Right ventricle myocardium superior (tissue), 1 donor: Measurements from ENCODE around the gene NEDD8. TPM values are rescaled to one million over a fixed set of nuclear protein-coding genes. Genes with fewer than 3 reads are reported as not detected.
"Not testable (repeated sequence)": the region's sequence is repeated elsewhere in the genome, so short reads cannot be mapped to it uniquely, and the experiment has no call there.

ENCODE experiments used
- ATAC-seq: fragments of 200-7000 bp; cut with Tn5 transposase; one replicate; pipeline ENCODE4 v1.9.1; 2020; ENCODE audit warnings: mild to moderate bottlenecking; ENCODE audit not compliant: poor library complexity
- DNase-seq: peaks from one replicate; pipeline ENCODE4 v3.0.0-alpha.2; 2020
- intact Hi-C: fragments of 100-400 bp; cut with DNase I; formaldehyde crosslinking; loops from one replicate; pipeline ENCODE4 v1.11.2; 2022
- total RNA-seq: library from RNA; stranded (reverse); fragmentation: NEBNext Ultra II Directional; extraction: Animal tissue kit (Norgen Biotek cat#: 25700); gene quantifications from one replicate; pipeline ENCODE4 v1.2.1, GENCODE V29; 2021
- donor health status: DM: no; HTN: yes; CAD: no; lungs with severe emphysema.

Gene NEDD8
- total RNA-seq, 1 donor from 2014 or later = 212 TPM

DNA sequence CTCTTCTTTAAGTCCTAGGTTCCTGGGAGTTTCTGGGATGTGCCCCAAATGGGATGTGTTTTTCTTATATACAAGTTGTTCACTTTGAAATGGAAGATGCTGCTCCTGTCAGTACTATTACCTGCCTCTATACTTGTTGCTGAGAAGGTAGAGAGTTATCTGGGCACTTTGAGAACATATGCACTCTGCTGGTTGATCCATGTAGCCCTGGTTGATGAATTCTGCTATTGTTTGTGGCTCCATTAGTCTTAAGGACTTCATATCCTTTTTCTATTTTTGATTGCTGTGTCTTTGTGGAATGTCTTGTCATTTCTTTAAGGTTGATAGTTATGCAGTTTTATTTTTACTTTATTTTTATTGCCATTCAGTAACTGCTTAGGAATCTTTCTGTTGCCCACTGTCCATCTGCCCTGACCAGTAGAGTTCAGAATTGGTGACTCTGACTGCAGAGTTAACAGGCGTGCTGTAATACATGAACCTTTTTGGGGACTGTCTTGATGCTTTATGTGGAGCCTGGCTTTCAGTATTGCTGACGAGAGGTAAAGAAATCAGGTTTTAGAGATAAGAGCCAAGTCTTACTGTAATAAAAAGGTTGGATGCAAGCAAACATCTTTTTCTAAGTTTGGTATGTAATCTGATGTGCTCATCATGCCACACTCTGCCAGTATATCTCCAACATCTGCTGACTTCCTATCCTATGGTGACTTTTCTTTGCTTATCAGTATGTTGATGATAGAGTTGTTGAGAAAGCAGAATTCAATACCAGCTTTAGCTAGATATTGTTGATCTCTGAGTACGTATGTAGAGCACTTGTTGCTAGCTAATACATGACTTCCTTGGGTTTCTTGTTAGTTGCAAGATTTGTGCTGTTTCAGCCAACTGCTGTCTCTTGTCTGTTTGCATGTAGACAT is 2.2 kb upstream of the NEDD8 start:
- no peak for ATAC-seq
- intact Hi-C loops = no loop called here
- DNase-seq = no peak

DNA sequence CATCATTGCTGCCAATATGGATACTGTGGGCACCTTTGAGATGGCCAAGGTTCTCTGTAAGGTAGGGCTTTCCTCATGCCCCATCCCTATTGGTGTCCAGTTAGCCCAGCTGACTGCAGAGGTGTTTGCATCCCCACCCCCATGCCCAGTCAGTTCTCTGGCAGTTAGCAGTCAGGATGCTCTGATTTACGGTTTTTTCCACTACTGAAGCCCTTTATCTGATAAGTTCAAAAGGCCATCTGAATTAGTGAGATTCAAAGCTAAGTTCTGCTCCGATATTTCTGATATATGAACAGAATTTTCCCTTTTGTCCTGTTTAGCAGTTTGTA is 1.3 kb upstream of the NEDD8 start:
- ATAC-seq = no peak
- DNase-seq = no peak
- intact Hi-C loops = no loop called here

- peak; percentile 81 for ATAC-seq
- peak; percentile 87 for DNase-seq
- intact Hi-C loops = no loop called here
Measured at GRCh38 chr14:24232645-24233537, 724 bp upstream of the NEDD8 start, which contains the start of gene GMPR2. Gene GMPR2 (plus strand): TSS chr14:24232929. CDS start chr14:24233254, 325 bp downstream.

DNA sequence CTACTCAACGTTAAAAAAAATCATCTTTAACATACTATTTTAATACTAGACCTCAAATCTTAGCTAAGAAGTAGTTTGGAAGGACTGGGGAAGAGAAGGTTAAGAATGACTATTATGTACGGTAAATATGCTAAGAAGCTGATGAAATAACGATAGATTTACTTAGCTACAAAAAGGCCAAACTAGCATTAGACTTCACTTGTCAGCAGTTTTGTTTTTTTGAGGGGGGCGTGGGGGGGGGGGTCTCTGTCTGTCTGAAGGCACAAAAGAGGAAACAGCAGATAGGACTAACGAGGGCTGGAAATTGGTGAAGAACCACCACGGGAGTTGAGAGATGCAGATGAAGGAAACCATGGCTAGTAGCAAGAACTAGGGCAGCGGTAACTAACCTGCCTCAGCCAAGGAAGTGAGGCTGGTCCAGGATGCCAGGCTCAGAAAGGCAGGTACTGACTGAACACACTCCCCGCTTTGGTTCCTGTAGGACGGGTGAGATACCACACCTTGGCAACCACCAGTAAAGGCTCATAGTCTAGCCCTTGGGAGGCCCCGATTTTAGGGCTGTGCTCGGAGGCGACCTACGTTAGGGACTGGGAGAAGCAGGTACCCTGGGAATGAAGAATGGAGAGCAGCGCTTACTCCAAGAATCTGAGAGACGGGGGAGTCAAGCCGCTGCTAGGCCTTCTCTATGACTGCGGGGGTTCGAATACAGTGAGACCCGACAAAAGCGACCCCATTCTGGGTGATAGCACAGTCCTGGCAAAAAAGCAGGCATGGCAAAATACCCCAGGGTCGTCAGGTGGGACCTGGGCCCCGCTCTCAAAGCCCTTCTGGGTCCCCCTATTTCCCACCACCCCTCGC is 675 bp downstream of the NEDD8 start:
- ATAC-seq = no peak
- intact Hi-C loops = no loop called here
- DNase-seq = no peak

GRCh38 chr14:24228902-24229301 is 3.3 kb downstream of the NEDD8 start:
- ATAC-seq (no peak), DNase-seq (no peak)
- intact Hi-C loops = no loop called here

GRCh38 chr14:24226473-24226872 is 5.7 kb downstream of the NEDD8 start:
- ATAC-seq (no peak), DNase-seq (no peak)
- intact Hi-C loops = no loop called here

DNA sequence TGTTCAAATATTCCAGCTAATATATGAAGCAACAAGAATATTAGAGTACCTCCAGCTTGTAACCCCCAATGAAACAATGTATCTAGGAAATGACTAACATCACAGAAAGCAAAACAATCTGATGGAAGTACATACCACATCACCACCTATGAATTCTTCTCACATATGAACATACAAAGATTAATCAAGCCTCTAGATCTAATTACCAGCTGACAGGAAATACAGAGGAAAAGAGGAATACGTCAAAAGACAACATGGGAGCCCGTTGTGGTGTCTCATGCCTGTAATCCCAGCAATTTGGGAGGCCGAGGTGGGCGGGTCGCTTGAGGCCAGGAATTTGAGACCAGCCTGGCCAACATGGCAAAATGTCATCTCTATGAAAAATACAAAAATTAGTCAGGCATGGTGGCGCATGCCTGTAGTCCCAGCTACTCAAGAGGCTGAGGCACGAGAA is 7.5 kb downstream of the NEDD8 start:
- DNase-seq (no peak), ATAC-seq (no peak)
- intact Hi-C loops = no loop called here

GRCh38 chr14:24222987-24223386 is 9.2 kb downstream of the NEDD8 start:
- intact Hi-C loops, ATAC-seq, DNase-seq: not testable (repeated sequence)

DNA sequence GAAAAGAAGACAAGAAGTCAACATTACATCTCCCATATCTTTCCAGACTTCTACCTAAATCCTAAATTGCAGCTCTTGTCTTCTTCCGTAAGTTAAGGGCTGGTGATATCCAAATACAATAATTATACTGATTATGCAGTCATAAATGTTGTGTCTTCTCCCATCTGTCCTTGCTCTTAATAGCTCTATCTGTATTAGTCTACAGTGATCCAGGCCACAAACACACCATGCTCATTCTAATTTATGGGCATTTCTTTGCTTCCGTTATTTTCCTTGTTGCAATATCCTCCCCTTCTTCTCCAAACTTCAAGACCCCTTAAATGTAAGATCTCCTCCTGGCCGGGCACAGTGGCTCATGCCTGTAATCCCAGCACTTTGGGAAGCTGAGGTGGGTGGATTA is 12.6 kb downstream of the NEDD8 start:
- no peak for DNase-seq
- ATAC-seq = no peak
- intact Hi-C loops = no loop called here

DNA sequence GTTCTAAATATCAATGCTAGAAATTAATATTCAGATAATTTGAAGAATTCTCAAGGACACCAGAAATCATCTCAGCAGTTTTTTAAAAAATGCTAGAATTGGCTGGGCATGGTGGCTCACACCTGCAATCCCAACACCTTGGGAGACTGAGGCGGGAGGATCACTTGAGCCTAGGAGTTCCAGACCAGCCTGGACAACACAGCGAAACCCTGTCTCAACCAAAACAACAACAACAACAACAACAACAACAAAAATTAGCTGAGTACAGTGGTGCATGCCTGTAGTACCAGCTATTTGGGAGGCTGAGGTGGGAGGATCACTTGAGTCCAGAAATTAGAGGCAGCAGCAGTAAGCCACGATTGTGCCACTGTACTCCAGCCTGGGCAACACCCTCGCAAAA is 13.1 kb downstream of the NEDD8 start:
- no peak for ATAC-seq
- no peak for DNase-seq
- intact Hi-C loops = no loop called here

DNA sequence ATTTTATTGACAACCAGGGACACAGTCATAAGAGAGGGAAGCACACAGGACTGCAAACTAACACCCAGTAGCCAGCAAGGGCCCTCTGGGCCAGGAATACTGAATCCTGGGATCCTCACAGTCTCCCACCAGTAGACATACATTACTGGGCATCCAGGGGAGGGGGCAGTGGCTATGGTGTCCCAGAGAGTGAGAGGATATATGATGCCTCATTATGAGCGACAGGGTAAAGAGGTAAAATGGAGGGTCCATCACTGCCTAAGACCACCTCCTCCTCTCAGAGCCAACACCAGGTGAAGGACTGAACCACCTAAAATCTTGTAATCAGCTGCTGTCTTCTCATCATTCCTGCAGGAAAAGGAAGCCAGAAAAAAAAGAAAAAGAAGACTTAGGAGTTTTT is 15.3 kb downstream of the NEDD8 start:
- intact Hi-C loops, ATAC-seq, DNase-seq: not testable (repeated sequence)

DNA sequence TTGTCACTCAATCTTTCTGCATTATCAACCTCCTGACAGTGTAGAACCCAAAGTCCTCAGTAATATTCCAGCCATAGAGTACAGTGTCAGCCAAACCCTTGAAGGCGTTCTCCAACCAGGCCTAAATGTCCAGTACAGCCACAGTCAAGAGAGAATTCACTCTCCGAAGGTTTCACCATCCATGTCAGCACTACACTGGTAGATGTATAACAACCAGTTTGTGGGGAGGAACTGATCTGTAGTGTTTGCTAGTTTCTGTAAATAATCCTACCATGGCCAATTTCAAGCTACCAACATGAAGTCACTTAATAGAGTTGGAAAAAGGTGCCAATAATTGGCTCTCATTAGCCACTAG is 15.8 kb downstream of the NEDD8 start:
- no peak for ATAC-seq
- DNase-seq = no peak
- intact Hi-C loops = no loop called here

- DNase-seq (peak; percentile 93), ATAC-seq (peak; percentile 86)
- intact Hi-C loops = no loop called here
Measured at GRCh38 chr14:24215495-24216344, 16.4 kb downstream of the NEDD8 start, which contains the start of gene MDP1. Gene MDP1 (minus strand): TSS chr14:24216066. CDS start chr14:24215955, 111 bp downstream.

- ATAC-seq = no peak
- intact Hi-C loops = no loop called here
- DNase-seq = no peak
Measured at GRCh38 chr14:24213866-24214662, 18.1 kb downstream of the NEDD8 start.

- intact Hi-C loops = no loop called here
- DNase-seq (peak; percentile 98), ATAC-seq (peak; percentile 92)
Measured at GRCh38 chr14:24212924-24213865, 19.0 kb downstream of the NEDD8 start, which contains the start of gene CHMP4A. Gene CHMP4A (minus strand): TSS chr14:24213488. CDS start chr14:24213439, 49 bp downstream.

DNA sequence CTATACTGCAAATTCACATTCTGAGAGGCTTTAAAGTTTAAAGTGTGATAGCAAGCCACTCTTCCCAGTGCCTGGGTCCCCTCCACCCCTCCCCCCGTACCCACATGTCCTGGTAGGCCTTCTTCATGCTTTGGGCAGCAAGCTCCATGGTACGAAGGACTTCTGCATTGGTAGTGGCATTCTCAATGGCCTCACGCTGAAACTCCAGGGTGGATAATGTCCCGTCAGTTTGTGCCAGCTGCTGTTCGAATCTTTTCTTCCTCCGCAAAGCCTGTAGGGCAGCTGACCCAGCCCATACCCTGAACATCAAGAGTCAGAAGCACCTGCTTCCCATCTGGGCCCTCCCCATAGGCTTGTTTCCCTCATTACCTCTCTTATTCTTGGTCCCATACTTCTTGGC is 20.9 kb downstream of the NEDD8 start:
- intact Hi-C loops = no loop called here
- ATAC-seq (no peak), DNase-seq (no peak)
